Central memory CD8-positive, alpha-beta T cell (primary cell): ENCODE results near the gene COPS9.

Source experiments
- ATAC-seq: fragments of 150-1000 bp; cut with Tn5 transposase; replicated peaks from 2 replicates; pipeline ENCODE4 v1.10.0; 2022; ENCODE audit warnings: mild to moderate bottlenecking, moderate FRiP score, moderate number of reproducible peaks; ENCODE audit not compliant: poor library complexity, severe bottlenecking; ENCODE audit errors: extremely low read depth
- DNase-seq, 2 donors: peaks; one replicate each; pipeline ENCODE4 v3.0.0; 2021; ENCODE audit warnings: low spot score in 2 of 2
- H3K27ac Mint-ChIP-seq: one replicate; pipeline ENCODE4 v1.8.0; 2022; ENCODE audit warnings: low read depth, mild to moderate bottlenecking, moderate library complexity, mixed read lengths
- H3K27me3 Mint-ChIP-seq: one replicate; pipeline ENCODE4 v1.8.0; 2022; ENCODE audit warnings: mixed read lengths
- H3K36me3 Mint-ChIP-seq: one replicate; pipeline ENCODE4 v1.8.0; 2022; ENCODE audit warnings: mild to moderate bottlenecking, moderate library complexity, mixed read lengths; ENCODE audit not compliant: insufficient read depth
- H3K4me1 Mint-ChIP-seq: one replicate; pipeline ENCODE4 v1.8.0; 2022; ENCODE audit warnings: mixed read lengths
- H3K4me3 Mint-ChIP-seq: one replicate; pipeline ENCODE4 v1.8.0; 2022; ENCODE audit warnings: mild to moderate bottlenecking, moderate library complexity, mixed read lengths
- H3K9me3 Mint-ChIP-seq: one replicate; pipeline ENCODE4 v1.8.0; 2022; ENCODE audit warnings: mixed read lengths

COPS9 gene

GRCh38 chr2:240136013-240136670 lies at the start of gene COPS9:
COPS9 (minus strand) TSS chr2:240136305; CDS start chr2:240136284, 21 bp downstream.
- Mint-ChIP-seq H3K27me3 (no peaks in the 10 kb centered on the region), H3K9me3 (no peaks in the 10 kb centered on the region), H3K27ac (peak within 1 kb of the TSS; percentile 93), H3K36me3 (peaks cover 13% of the 10 kb centered on the region), H3K4me1 (peaks cover 26% of the 10 kb centered on the region), H3K4me3 (peak within 1 kb of the TSS; percentile 92)
- DNase-seq = peak; percentile 73 to 74
- ATAC-seq = peak; percentile 95

GRCh38 chr2:240184656-240185055 lies 48.6 kb upstream of the COPS9 start:
- ATAC-seq = no peak
- Mint-ChIP-seq H3K27ac (no peak overlapping the region), H3K4me3 (no peak overlapping the region), H3K9me3 (no peaks in the 10 kb centered on the region), H3K36me3 (no peaks in the 10 kb centered on the region), H3K27me3 (peaks cover 49% of the 10 kb centered on the region), H3K4me1 (no peaks in the 10 kb centered on the region)
- no peak for DNase-seq

- Mint-ChIP-seq H3K27ac (no peak overlapping the region), H3K4me1 (no peaks in the 10 kb centered on the region), H3K36me3 (no peaks in the 10 kb centered on the region), H3K4me3 (no peak overlapping the region), H3K27me3 (peaks cover 51% of the 10 kb centered on the region), H3K9me3 (no peaks in the 10 kb centered on the region)
- no peak for ATAC-seq
- DNase-seq = no peak
Observed at GRCh38 chr2:240183875-240184590, 47.9 kb upstream of the COPS9 start.

GRCh38 chr2:240183006-240183874 lies 47.1 kb upstream of the COPS9 start:
- H3K9me3 Mint-ChIP-seq = no peaks in the 10 kb centered on the region
- ATAC-seq (no peak), DNase-seq (no peak)
- H3K27me3 Mint-ChIP-seq = peaks cover 58% of the 10 kb centered on the region
- no peak overlapping the region for H3K4me3 Mint-ChIP-seq
- H3K36me3 Mint-ChIP-seq = no peaks in the 10 kb centered on the region
- no peaks in the 10 kb centered on the region for H3K4me1 Mint-ChIP-seq
- H3K27ac Mint-ChIP-seq = no peak overlapping the region

- H3K4me3 Mint-ChIP-seq = no peak overlapping the region
- no peak overlapping the region for H3K27ac Mint-ChIP-seq
- H3K36me3 Mint-ChIP-seq = no peaks in the 10 kb centered on the region
Observed at GRCh38 chr2:240182476-240182875, 46.4 kb upstream of the COPS9 start.

GRCh38 chr2:240182001-240182400 lies 45.9 kb upstream of the COPS9 start:
- Mint-ChIP-seq H3K36me3 (no peaks in the 10 kb centered on the region), H3K27ac (no peak overlapping the region), H3K4me3 (no peak overlapping the region), H3K9me3 (no peaks in the 10 kb centered on the region), H3K27me3 (peaks cover 67% of the 10 kb centered on the region), H3K4me1 (no peaks in the 10 kb centered on the region)
- DNase-seq (no peak), ATAC-seq (no peak)

More at GRCh38 chr2:240182476-240182875, 46.4 kb upstream of the COPS9 start:
- Mint-ChIP-seq H3K9me3 (no peaks in the 10 kb centered on the region), H3K4me1 (no peaks in the 10 kb centered on the region), H3K27me3 (peaks cover 65% of the 10 kb centered on the region)
- ATAC-seq (no peak), DNase-seq (no peak)

- H3K4me3 Mint-ChIP-seq = no peak overlapping the region
Observed at GRCh38 chr2:240179941-240180666, 44.0 kb upstream of the COPS9 start.

GRCh38 chr2:240179186-240179815 lies 43.2 kb upstream of the COPS9 start:
- Mint-ChIP-seq H3K27me3 (peaks cover 71% of the 10 kb centered on the region), H3K4me3 (no peak overlapping the region), H3K36me3 (no peaks in the 10 kb centered on the region), H3K9me3 (no peaks in the 10 kb centered on the region), H3K4me1 (no peaks in the 10 kb centered on the region), H3K27ac (no peak overlapping the region)
- no peak for ATAC-seq
- no peak for DNase-seq

More at GRCh38 chr2:240179941-240180666, 44.0 kb upstream of the COPS9 start:
- DNase-seq (no peak), ATAC-seq (no peak)
- no peaks in the 10 kb centered on the region for H3K36me3 Mint-ChIP-seq
- no peak overlapping the region for H3K27ac Mint-ChIP-seq
- no peaks in the 10 kb centered on the region for H3K9me3 Mint-ChIP-seq
- no peaks in the 10 kb centered on the region for H3K4me1 Mint-ChIP-seq
- H3K27me3 Mint-ChIP-seq = peaks cover 70% of the 10 kb centered on the region

- ATAC-seq = no peak
- Mint-ChIP-seq H3K36me3 (no peaks in the 10 kb centered on the region), H3K27me3 (peaks cover 71% of the 10 kb centered on the region)
Observed at GRCh38 chr2:240178564-240178963, 42.5 kb upstream of the COPS9 start.

GRCh38 chr2:240174496-240174895 lies 38.4 kb upstream of the COPS9 start:
- Mint-ChIP-seq H3K27me3 (peaks cover 56% of the 10 kb centered on the region), H3K9me3 (no peaks in the 10 kb centered on the region), H3K4me3 (no peak overlapping the region), H3K36me3 (no peaks in the 10 kb centered on the region), H3K4me1 (no peaks in the 10 kb centered on the region), H3K27ac (no peak overlapping the region)
- DNase-seq (no peak), ATAC-seq (no peak)

More at GRCh38 chr2:240178564-240178963, 42.5 kb upstream of the COPS9 start:
- DNase-seq = no peak
- Mint-ChIP-seq H3K4me1 (no peaks in the 10 kb centered on the region), H3K9me3 (no peaks in the 10 kb centered on the region), H3K4me3 (no peak overlapping the region), H3K27ac (no peak overlapping the region)

- no peak for DNase-seq
Observed at GRCh38 chr2:240172071-240172895, 36.2 kb upstream of the COPS9 start.

More at GRCh38 chr2:240172071-240172895, 36.2 kb upstream of the COPS9 start:
- peaks cover 58% of the 10 kb centered on the region for H3K27me3 Mint-ChIP-seq
- H3K4me1 Mint-ChIP-seq = no peaks in the 10 kb centered on the region
- no peak overlapping the region for H3K27ac Mint-ChIP-seq
- H3K9me3 Mint-ChIP-seq = no peaks in the 10 kb centered on the region
- H3K4me3 Mint-ChIP-seq = no peak overlapping the region
- H3K36me3 Mint-ChIP-seq = no peaks in the 10 kb centered on the region
- no peak for ATAC-seq
